Measurements from ENCODE around the gene HBP1.

HBP1 gene

GRCh38 chr7:107173191-107173590, 4.4 kb downstream of the HBP1 start:
- no peaks in the 10 kb centered on the region for H3K9me3 Mint-ChIP-seq
- H3K4me3 Mint-ChIP-seq = no peak overlapping the region
- peak overlapping the region in 1 of 3 experiments; percentile 34 for H3K27ac Mint-ChIP-seq
- no peak for TF ChIP-seq CTCF (IDR thresholded peaks at IDR 0.05; ENCODE audit: unreplicated experiment in 3 of 3)
- H3K27me3 Mint-ChIP-seq (ENCODE audit: low read depth) = no peaks in the 10 kb centered on the region
- H3K4me1 Mint-ChIP-seq = peaks cover 45% of the 10 kb centered on the region
- no peaks in the 10 kb centered on the region for H3K36me3 Mint-ChIP-seq (ENCODE audit: low read depth)

- Mint-ChIP-seq H3K4me1 (peaks cover 45% of the 10 kb centered on the region), H3K27me3 (ENCODE audit: low read depth) (no peaks in the 10 kb centered on the region), H3K4me3 (peak overlapping the region in 1 of 3 experiments; percentile 39), H3K9me3 (no peaks in the 10 kb centered on the region), H3K27ac (peak overlapping the region; percentile 13 to 47 (median 36)), H3K36me3 (ENCODE audit: low read depth) (no peaks in the 10 kb centered on the region)
- TF ChIP-seq CTCF (IDR thresholded peaks at IDR 0.05; ENCODE audit: unreplicated experiment in 3 of 3) = no peak
These were observed 5.0 kb downstream of the HBP1 start for GRCh38 chr7:107173691-107174406.

- no peaks in the 10 kb centered on the region for H3K27me3 Mint-ChIP-seq (ENCODE audit: low read depth)
- TF ChIP-seq CTCF (IDR thresholded peaks at IDR 0.05; ENCODE audit: unreplicated experiment in 3 of 3) = no peak
- no peaks in the 10 kb centered on the region for H3K9me3 Mint-ChIP-seq
- peaks cover 28% of the 10 kb centered on the region for H3K36me3 Mint-ChIP-seq (ENCODE audit: low read depth)
- H3K4me1 Mint-ChIP-seq = peaks cover 30% of the 10 kb centered on the region
- peak overlapping the region in 2 of 3 experiments; percentile 20 to 31 for H3K27ac Mint-ChIP-seq
- H3K4me3 Mint-ChIP-seq = no peak overlapping the region
These were observed 10.7 kb downstream of the HBP1 start for GRCh38 chr7:107179326-107180164.

- Mint-ChIP-seq H3K9me3 (no peaks in the 10 kb centered on the region), H3K27ac (peak overlapping the region; percentile 31 to 93 (median 62)), H3K36me3 (ENCODE audit: low read depth) (peaks cover 36% of the 10 kb centered on the region), H3K4me1 (peaks cover 29% of the 10 kb centered on the region), H3K27me3 (ENCODE audit: low read depth) (no peaks in the 10 kb centered on the region), H3K4me3 (no peak overlapping the region)
- TF ChIP-seq CTCF (IDR thresholded peaks at IDR 0.05; ENCODE audit: unreplicated experiment in 3 of 3) = no peak
These were observed 11.6 kb downstream of the HBP1 start for GRCh38 chr7:107180378-107180777.

GRCh38 chr7:107181172-107181571, 12.4 kb downstream of the HBP1 start:
- Mint-ChIP-seq H3K27me3 (ENCODE audit: low read depth) (no peaks in the 10 kb centered on the region), H3K36me3 (ENCODE audit: low read depth) (peaks cover 44% of the 10 kb centered on the region), H3K9me3 (no peaks in the 10 kb centered on the region), H3K4me1 (peaks cover 30% of the 10 kb centered on the region), H3K4me3 (no peak overlapping the region), H3K27ac (peak overlapping the region; percentile 31 to 93 (median 62))
- TF ChIP-seq CTCF (IDR thresholded peaks at IDR 0.05; ENCODE audit: unreplicated experiment in 3 of 3) = no peak
